ENCODE measurements around the gene ERFE.

The ERFE gene

DNA sequence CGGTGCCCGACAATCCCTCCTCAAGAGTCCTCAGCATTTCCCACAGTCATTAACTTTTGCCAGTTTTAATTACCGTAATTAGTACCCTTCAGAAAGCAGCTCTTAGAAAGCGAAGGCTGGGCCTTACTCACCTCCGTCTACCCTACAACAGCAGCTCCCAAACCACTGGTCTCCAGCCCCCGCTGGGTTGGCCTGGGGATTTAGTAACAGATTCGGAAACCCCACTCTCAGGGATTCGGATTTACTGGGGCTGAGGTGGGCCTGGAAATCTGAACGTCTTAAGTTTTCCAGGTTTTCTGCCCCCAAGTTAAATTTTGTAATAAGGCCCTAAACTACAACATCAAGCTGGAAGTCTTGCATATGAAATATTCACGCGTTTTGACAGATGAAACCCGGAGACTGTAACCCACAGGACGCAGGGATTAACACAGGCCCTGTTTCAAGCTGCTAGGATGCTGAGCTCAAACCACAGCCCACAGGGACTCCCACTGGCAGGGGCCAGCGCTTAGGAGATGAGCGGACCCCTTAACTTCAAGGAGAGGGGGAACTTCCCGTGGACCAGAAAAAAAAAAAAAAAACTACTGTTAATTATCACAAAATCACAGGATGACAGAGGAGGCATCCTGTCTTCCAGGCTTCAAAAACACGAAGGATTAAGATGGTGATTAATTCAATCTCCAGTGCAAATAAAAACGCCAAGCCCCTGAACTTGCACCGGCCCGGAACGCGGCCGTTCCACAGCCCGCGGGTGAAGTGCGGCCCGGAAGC lies 43.7 kb downstream of the ERFE start:
- Histone ChIP-seq H3K9ac (ENCODE audit: low read depth, low read length) (peak overlapping the region; percentile 37), H3K4me1 (ENCODE audit: control insufficient read depth, insufficient read depth, low read length) (no peaks in the 10 kb centered on the region)

DNA sequence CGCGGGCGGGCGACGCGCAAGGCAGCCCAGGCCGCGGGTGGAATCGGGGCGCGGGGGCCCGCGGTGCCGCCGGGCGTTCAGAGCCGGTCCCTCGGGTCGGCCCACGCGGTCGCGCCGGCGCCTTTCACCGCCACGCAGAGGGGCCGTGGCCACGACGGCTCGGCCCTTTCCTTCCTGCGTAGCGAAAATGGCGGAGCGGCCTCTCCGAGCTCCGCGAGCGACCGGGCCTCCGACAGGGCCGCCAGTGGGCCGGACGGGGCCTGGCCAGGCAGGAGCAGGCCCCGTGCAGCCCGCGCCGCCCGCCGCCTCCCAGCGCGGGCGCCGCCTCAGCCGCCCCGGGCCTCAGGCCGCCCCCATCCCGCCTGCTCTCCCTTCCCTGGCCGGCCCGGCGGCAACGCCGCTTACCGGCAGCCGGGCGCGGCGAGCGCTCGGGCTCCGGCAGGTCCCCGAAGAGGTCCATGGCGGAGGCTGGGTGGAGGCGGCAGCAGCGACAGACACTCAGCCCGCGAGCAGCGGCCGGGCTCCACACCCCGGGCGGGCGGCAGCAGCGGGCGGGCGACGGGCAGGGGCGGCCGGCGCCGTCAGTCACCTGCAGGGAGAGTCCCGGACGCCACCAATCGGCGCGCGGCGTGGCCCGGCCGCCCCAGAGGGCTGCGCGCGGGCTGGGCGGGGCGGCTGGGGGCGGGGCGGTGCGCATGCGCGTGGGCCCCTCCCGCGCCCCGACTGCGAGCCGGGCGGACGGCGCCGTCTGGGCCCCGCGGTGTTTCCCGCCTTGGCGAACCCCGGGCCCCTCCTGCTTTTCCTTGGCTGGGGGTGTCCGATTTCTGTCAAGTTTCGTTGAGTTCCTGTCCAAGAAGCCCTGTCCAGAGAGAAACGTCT lies 44.6 kb downstream of the ERFE start, which contains the start of gene ILKAP:
Gene ILKAP (minus strand): TSS at position 602 of the 879 bp plus-strand sequence. CDS start 142 bp downstream, at position 460.
- Histone ChIP-seq H3K4me1 (ENCODE audit: control insufficient read depth, insufficient read depth, low read length) (no peaks in the 10 kb centered on the region), H3K9me3 (ENCODE audit: control insufficient read depth, insufficient read depth, low read length) (no peaks in the 10 kb centered on the region), H3K9ac (ENCODE audit: low read depth, low read length) (peak within 1 kb of the TSS; percentile 48), H3K27me3 (ENCODE audit: control insufficient read depth, insufficient read depth, low read length) (peaks cover 5% of the 10 kb centered on the region), H3K4me3 (ENCODE audit: low read depth, low read length) (peak within 1 kb of the TSS; percentile 75), H3K36me3 (ENCODE audit: control insufficient read depth, insufficient read depth, low read length) (no peaks in the 10 kb centered on the region)

More for the DNA sequence above, 43.7 kb downstream of the ERFE start:
- Histone ChIP-seq H3K4me3 (ENCODE audit: low read depth, low read length) (peak overlapping the region; percentile 75), H3K9me3 (ENCODE audit: control insufficient read depth, insufficient read depth, low read length) (no peaks in the 10 kb centered on the region), H3K27me3 (ENCODE audit: control insufficient read depth, insufficient read depth, low read length) (peaks cover 5% of the 10 kb centered on the region), H3K36me3 (ENCODE audit: control insufficient read depth, insufficient read depth, low read length) (no peaks in the 10 kb centered on the region)

DNA sequence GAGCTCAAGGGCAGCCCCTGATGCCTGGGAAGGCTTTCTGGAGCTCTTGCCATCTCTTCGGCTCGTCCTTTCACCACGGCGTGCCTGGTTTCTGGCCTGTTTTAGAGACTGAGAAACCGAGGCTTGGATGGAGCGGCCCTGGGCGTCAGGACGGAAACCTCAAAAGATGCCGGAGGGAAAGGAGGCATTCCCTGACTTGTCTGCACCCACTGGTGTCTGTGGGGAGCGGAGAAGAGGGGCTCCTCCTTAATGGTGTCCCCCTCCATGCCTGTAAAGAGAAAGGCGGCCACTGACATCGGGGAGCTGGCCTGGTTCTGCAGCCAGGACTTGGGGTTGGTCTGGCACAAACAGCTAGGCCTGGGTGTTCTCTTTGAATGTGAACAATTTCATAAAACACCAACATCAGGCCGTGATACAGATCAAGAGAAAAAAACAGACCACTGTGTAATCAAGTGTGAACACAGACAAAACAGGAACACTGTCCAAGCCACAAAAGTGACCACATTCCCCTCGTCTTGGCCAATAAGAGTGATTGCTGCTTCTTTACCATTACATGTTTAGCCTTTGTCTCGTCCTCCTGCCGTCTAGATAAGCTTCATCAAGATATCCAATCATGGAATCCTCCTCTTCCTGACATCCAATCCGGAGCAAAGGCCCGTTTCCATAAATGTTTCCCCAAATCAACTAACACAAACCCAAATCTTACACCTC lies 45.4 kb downstream of the ERFE start:
- Histone ChIP-seq H3K4me1 (ENCODE audit: control insufficient read depth, insufficient read depth, low read length) (no peaks in the 10 kb centered on the region), H3K36me3 (ENCODE audit: control insufficient read depth, insufficient read depth, low read length) (no peaks in the 10 kb centered on the region)

DNA sequence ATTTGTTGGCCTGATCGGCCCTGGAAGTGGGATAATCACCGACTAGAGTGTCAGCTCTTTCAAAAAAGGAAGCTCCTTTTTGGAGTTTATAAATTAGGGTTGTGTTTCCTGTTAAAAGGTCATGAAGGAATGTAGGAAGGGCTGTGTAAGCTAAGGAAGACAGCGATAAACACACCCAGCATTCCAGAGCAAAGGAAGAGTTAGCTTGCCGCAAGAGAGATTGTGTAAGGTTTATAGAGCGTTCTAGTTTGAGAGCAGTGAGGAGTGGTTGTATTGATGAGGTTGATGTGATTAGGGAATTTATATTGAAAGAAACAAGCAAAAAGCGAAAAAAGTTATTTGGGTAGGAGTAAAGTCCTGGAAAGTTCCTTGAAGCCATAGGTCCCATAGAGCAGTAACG lies 48.2 kb downstream of the ERFE start:
- Histone ChIP-seq H3K9ac (ENCODE audit: low read depth, low read length) (no peak overlapping the region), H3K4me3 (ENCODE audit: low read depth, low read length) (no peak overlapping the region), H3K4me1 (ENCODE audit: control insufficient read depth, insufficient read depth, low read length) (no peaks in the 10 kb centered on the region), H3K27me3 (ENCODE audit: control insufficient read depth, insufficient read depth, low read length) (peaks cover 19% of the 10 kb centered on the region), H3K9me3 (ENCODE audit: control insufficient read depth, insufficient read depth, low read length) (no peaks in the 10 kb centered on the region), H3K36me3 (ENCODE audit: control insufficient read depth, insufficient read depth, low read length) (no peaks in the 10 kb centered on the region)

More for the DNA sequence above, 45.4 kb downstream of the ERFE start:
- Histone ChIP-seq H3K27me3 (ENCODE audit: control insufficient read depth, insufficient read depth, low read length) (peaks cover 11% of the 10 kb centered on the region), H3K4me3 (ENCODE audit: low read depth, low read length) (peak overlapping the region; percentile 36), H3K9ac (ENCODE audit: low read depth, low read length) (peak overlapping the region; percentile 48), H3K9me3 (ENCODE audit: control insufficient read depth, insufficient read depth, low read length) (no peaks in the 10 kb centered on the region)

DNA sequence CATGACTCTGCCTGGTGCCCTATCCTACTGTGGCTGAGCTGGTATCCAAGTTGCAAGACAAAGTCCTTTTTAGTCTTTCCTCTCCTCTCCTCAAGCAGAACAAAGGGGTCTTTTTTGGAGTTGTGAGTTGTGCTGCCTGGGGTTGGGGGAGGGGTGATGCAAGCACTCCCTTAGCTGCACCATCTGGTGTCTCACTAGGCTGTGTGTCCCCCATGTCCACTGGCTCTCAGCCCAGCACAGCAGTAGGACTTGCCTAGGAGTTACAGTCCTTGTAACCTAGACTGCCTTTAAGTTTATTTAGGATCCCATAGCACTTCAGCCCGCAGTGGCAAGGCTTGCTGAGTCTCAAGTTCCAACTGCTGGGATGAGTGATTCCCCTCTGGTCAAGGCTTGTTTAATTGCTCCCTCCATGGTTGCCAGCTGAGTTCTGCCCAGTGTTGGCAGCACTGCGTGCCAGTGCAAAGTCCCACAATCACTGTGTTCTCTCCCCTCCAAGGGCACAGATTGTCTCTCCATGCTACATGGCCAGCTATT lies 57.9 kb downstream of the ERFE start:
- peaks cover 3% of the 10 kb centered on the region for H3K27me3 ChIP-seq (ENCODE audit: control insufficient read depth, insufficient read depth, low read length)
- no peaks in the 10 kb centered on the region for H3K36me3 ChIP-seq (ENCODE audit: control insufficient read depth, insufficient read depth, low read length)
- no peaks in the 10 kb centered on the region for H3K9me3 ChIP-seq (ENCODE audit: control insufficient read depth, insufficient read depth, low read length)
- H3K9ac ChIP-seq (ENCODE audit: low read depth, low read length): no peak overlapping the region
- H3K4me3 ChIP-seq (ENCODE audit: low read depth, low read length): no peak overlapping the region
- H3K4me1 ChIP-seq (ENCODE audit: control insufficient read depth, insufficient read depth, low read length): peaks cover 2% of the 10 kb centered on the region
